Tibial artery (tissue), 4 donors: ENCODE measurements around the gene OLFML2B.
A peak's percentile ranks its signal among the peaks of the same experiment; 100 is the strongest.

ENCODE experiments used
- DNase-seq, 2 donors: peaks; one replicate each; pipeline ENCODE4 v3.0.0-alpha.2; 2019
- H3K27ac ChIP-seq, 2 donors: fragments of 200-600 bp; sonication (generic) in 1 of 2; 1 replicate in 1 of 2; 2 replicates in 1 of 2; pipeline ENCODE4 v1.5.1; 2018 to 2019; ENCODE audit warnings: mild to moderate bottlenecking in 1 of 2
- H3K27me3 ChIP-seq, 2 donors: fragments of 200-600 bp; sonication (generic) in 1 of 2; one replicate each; pipeline versions ENCODE4 v1.5.1 to v1.6.0; 2016 to 2019
- H3K36me3 ChIP-seq, 3 donors: fragments of 200-600 bp; sonication (generic) in 2 of 3; one replicate each; pipeline ENCODE4 v1.5.1; 2016 to 2019; ENCODE audit warnings: mild to moderate bottlenecking in 2 of 3
- H3K4me1 ChIP-seq, 4 donors: fragments of 200-600 bp; sonication (generic) in 2 of 4; 1 replicate in 3 of 4; 2 replicates in 1 of 4; pipeline ENCODE4 v1.5.1; 2016 to 2019
- H3K4me3 ChIP-seq, 2 donors: fragments of 200-600 bp; sonication (generic) in 1 of 2; 1 replicate in 1 of 2; 2 replicates in 1 of 2; pipeline ENCODE4 v1.5.1; 2018 to 2019; ENCODE audit warnings: mild to moderate bottlenecking in 2 of 2
- H3K9me3 ChIP-seq, 3 donors: fragments of 200-600 bp; sonication (generic) in 1 of 3; one replicate each; pipeline ENCODE4 v1.5.1; 2016 to 2019
- intact Hi-C: fragments of 100-400 bp; cut with DNase I; formaldehyde crosslinking; loops from one replicate; pipeline ENCODE4 v1.15.0; 2023; ENCODE audit warnings: low total_unique reads
- TF ChIP-seq, protein P1 (sequence below), 2 experiments: fragments of 200-600 bp in 1 of 2; fragments of 450-650 bp in 1 of 2; IDR thresholded peaks; one replicate each; pipeline ENCODE4 v1.5.1; 2017 to 2019; ENCODE audit warnings: antibody characterized with exemption in 2 of 2, mild to moderate bottlenecking in 1 of 2, moderate library complexity in 1 of 2

The OLFML2B gene

DNA sequence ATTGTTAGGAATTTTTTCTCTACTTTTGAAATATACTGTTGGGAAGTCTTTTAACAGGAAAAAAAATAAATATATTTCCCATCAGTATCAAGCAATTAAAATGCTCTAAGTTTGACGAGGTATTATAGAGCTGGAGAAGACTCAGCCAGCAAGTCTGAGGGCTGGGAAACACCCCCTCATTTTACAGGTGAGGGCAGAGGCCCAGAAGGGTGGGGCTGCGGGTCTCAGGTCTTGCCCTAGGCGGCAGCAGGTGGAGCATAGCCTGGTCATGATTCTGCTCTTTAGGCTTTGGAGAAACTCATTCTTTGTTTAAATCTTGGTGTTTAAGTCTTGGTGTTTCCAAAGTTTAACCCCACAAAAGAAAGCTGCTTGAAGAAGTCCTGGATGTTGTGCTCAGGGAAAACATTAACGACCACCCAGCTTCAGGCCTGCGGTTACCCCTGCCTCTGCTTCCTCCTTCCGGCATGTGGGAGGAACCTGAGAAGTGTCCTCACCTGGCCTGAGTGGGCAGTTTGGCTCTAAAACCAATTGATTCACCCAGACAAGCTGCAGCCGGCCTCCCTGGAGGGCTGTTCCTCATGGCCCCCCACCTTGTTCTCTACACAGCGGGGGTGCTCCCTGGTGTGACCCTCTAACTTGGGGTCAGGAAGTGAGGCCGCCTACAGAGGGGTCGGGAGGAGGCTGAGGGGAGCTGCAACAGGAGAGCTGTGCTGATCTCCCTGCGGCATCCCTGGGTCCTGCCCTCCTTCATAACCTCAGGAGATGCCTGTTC lies 41.7 kb downstream of the OLFML2B start:
- intact Hi-C loops: no loop called here
- H3K4me1 ChIP-seq: peaks cover 0 to 9% (median 0%) of the 10 kb centered on the region in 4 donors
- H3K27me3 ChIP-seq: no peaks in the 10 kb centered on the region
- peaks cover 0 to under 1% (median 0%) of the 10 kb centered on the region in 3 donors for H3K9me3 ChIP-seq
- TF ChIP-seq, protein P1, sequence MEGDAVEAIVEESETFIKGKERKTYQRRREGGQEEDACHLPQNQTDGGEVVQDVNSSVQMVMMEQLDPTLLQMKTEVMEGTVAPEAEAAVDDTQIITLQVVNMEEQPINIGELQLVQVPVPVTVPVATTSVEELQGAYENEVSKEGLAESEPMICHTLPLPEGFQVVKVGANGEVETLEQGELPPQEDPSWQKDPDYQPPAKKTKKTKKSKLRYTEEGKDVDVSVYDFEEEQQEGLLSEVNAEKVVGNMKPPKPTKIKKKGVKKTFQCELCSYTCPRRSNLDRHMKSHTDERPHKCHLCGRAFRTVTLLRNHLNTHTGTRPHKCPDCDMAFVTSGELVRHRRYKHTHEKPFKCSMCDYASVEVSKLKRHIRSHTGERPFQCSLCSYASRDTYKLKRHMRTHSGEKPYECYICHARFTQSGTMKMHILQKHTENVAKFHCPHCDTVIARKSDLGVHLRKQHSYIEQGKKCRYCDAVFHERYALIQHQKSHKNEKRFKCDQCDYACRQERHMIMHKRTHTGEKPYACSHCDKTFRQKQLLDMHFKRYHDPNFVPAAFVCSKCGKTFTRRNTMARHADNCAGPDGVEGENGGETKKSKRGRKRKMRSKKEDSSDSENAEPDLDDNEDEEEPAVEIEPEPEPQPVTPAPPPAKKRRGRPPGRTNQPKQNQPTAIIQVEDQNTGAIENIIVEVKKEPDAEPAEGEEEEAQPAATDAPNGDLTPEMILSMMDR (IDR thresholded peaks at IDR 0.05): no peak
- H3K4me3 ChIP-seq: no peak overlapping the region
- peaks cover 12 to 26% (median 25%) of the 10 kb centered on the region in 3 donors for H3K36me3 ChIP-seq
- peak in 1 of 2 donors; percentile 31 for DNase-seq
- no peak overlapping the region for H3K27ac ChIP-seq

DNA sequence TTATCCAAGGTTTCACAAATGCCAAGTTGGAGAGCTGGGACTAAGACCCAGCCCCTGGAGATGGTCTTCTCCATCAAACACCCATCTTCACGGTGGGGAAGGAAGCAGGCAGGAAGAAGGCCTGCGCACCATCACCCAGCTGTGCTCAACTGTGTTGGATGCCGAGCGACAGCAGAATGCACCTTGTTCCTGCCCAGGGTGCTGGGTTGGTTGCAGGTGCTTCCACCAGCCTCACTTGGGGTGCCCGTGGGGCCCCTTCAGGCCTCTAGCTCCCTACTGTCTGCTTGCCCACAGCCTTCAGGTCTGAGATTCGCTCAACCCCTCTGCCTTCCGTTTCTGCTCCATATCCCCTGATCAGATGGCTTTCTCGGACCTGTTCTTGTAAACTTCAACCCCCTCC lies 42.5 kb downstream of the OLFML2B start:
- no peak for DNase-seq
- intact Hi-C loops: no loop called here
- Histone ChIP-seq H3K4me3 (no peak overlapping the region), H3K4me1 (peaks cover 0 to 3% (median 0%) of the 10 kb centered on the region in 4 donors), H3K9me3 (no peaks in the 10 kb centered on the region), H3K36me3 (peaks cover 11 to 25% (median 22%) of the 10 kb centered on the region in 3 donors), H3K27me3 (no peaks in the 10 kb centered on the region), H3K27ac (no peak overlapping the region)
- TF ChIP-seq, protein P1 (IDR thresholded peaks at IDR 0.05): no peak

DNA sequence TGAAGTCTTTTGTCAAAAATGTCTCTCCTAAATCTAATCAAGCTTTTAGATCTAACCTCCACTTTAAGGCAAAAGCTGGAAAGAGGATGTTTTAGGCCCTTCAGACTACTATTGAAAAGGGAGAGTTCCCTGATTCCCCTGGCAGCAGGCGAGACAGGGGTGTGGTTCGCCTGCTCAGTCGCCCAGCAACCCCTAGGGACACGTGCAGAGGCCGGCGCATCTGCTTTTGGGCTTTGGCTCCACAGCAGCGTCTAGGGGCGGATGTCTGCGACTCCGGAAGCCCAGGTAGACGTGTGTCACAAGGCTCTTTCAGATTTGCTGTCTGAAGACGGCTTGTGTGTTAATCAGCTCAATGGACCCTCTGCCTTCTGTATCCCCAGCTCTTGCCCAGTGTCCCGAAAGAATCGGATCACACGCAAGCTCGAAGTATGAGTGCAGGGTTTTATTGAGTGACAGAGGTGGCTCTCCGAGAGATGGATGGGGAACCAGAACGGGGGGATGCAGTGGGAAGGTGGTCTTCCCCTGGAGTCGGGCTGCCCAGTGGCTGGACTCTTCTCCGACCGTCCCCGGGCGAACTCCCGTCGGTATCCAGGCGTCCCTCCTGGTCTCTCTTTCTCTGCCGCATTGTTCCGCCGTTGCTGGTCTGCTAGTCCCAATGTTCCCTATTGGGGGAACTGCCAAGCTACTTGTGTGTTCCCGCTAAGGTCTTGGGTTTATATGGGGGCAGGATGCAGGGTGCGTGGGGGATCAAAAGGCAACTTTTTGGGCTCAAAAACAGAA lies 45.5 kb downstream of the OLFML2B start:
- TF ChIP-seq, protein P1 (IDR thresholded peaks at IDR 0.05): no peak
- peaks cover 0 to 9% (median 7%) of the 10 kb centered on the region in 3 donors for H3K36me3 ChIP-seq
- H3K4me1 ChIP-seq: peaks cover 0 to 19% (median 15%) of the 10 kb centered on the region in 4 donors
- DNase-seq: no peak
- H3K9me3 ChIP-seq: no peaks in the 10 kb centered on the region
- H3K4me3 ChIP-seq: no peak overlapping the region
- H3K27me3 ChIP-seq: no peaks in the 10 kb centered on the region
- no peak overlapping the region for H3K27ac ChIP-seq
- intact Hi-C loops: no loop called here

DNA sequence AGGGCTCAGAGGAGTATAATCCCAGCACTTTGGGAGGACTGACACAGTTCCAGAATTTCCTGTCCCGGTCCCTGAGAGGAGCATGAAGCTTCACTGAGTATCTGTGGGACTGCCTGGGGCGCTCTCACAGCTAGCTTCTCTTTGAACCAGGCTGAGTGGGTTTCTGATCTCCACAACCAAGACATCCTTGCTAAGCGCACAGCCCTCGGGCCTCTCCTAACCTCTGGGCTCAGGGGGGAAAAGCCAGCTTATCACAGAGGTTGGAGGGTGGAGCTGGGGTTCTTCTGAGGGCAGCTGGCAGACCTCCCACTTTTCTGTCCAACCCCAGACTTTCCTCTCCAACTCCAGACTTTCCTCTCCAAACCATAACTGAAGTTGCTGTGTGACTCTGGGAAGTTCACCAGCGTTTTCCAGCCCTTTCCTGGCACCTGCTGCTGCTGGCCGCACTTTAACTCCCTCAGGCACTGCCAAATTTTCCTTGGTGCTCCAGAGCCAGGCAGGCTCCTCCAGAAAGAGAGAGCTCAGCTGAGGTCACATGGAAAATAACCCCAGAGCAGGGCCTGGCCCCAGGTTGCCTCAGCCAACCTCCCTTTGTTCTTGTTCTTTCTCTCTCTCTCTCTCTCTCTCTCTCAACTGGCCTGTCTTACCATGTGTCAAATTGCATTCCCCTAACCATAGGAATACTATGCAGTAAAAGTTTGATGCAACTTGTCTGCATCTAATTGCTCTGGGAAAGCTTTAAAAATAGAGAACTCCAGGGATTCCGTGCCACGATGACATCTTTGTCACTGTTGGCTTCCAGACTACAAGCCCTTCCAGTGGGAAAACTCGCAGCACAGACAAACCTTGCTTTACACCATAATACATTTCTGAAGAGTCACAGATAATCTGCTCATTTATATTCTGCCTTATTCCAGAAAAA lies 49.5 kb downstream of the OLFML2B start:
- Histone ChIP-seq H3K4me1 (peaks cover 0 to 46% (median 28%) of the 10 kb centered on the region in 4 donors), H3K4me3 (no peak overlapping the region), H3K36me3 (no peaks in the 10 kb centered on the region), H3K27ac (peak overlapping the region; percentile 54 to 79), H3K27me3 (no peaks in the 10 kb centered on the region), H3K9me3 (no peaks in the 10 kb centered on the region)
- intact Hi-C loops: no loop called here
- TF ChIP-seq, protein P1 (IDR thresholded peaks at IDR 0.05): no peak
- DNase-seq: peak in 1 of 2 donors; percentile 85

DNA sequence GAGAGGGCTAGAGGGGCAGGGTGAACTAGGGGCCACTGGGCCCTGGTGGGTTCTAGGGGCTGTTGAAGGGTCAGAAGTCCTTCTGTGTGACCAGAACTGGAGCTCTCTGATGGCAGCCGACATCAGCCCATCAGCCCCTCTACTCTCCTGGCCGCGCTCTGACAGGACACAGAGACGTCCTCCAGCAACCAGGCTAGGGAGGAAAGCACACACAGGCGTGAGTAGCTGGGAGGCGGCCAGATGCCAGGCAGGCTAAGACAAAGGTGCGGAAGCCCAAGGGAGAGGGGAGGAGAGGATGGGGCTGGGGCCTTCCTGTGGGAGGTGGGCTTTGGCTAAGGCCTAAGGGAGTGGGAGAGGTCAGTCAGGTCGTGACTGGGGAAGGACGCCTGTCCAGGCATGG lies 50.8 kb downstream of the OLFML2B start:
- peaks cover 0 to 46% (median 28%) of the 10 kb centered on the region in 4 donors for H3K4me1 ChIP-seq
- peak overlapping the region in 1 of 2 donors; percentile 79 for H3K27ac ChIP-seq
- intact Hi-C loops: no loop called here
- no peak for DNase-seq
- no peak overlapping the region for H3K4me3 ChIP-seq
- TF ChIP-seq, protein P1 (IDR thresholded peaks at IDR 0.05): no peak
- no peaks in the 10 kb centered on the region for H3K9me3 ChIP-seq
- no peaks in the 10 kb centered on the region for H3K27me3 ChIP-seq
- H3K36me3 ChIP-seq: no peaks in the 10 kb centered on the region
